ENCODE results near the gene COX6A1. TPM values are rescaled to one million over a fixed set of nuclear protein-coding genes. Genes with fewer than 3 reads are reported as not detected.

The COX6A1 gene
- total and polyA plus RNA-seq, 3 donors from 2014 or later: 485 to 563 (median 549) TPM

GRCh38 chr12:120394483-120395367, 43.2 kb upstream of the COX6A1 start:
- Histone ChIP-seq H3K27me3 (no peaks in the 10 kb centered on the region), H3K4me3 (no peak overlapping the region), H3K9me3 (no peaks in the 10 kb centered on the region), H3K4me1 (no peaks in the 10 kb centered on the region), H3K36me3 (ENCODE audit: low read depth, missing control alignments) (no peaks in the 10 kb centered on the region), H3K27ac (no peak overlapping the region)
- intact Hi-C loops (cut with DNase I; ENCODE audit: low total_unique reads): no loop called here
- 32 to 46% methylated on average over 17 to 18 of the region's 18 CpGs for WGBS, 2 donors
- TF ChIP-seq POLR2A (IDR thresholded peaks at IDR 0.05) (no peak), CTCF (IDR thresholded peaks at IDR 0.05) (no peak)
- DNase-seq: no peak

- no peaks in the 10 kb centered on the region for H3K27me3 ChIP-seq
- H3K36me3 ChIP-seq (ENCODE audit: low read depth, missing control alignments): no peaks in the 10 kb centered on the region
- 25 to 43% methylated on average over 13 to 32 of the region's 33 CpGs for WGBS, 2 donors
- H3K9me3 ChIP-seq: no peaks in the 10 kb centered on the region
- intact Hi-C loops (cut with DNase I; ENCODE audit: low total_unique reads): no loop called here
- peak overlapping the region in 1 of 2 donors; percentile 47 for H3K4me3 ChIP-seq
- TF ChIP-seq POLR2A (IDR thresholded peaks at IDR 0.05) (no peak), CTCF (IDR thresholded peaks at IDR 0.05) (no peak)
- H3K27ac ChIP-seq: no peak overlapping the region
- DNase-seq: no peak
- H3K4me1 ChIP-seq: no peaks in the 10 kb centered on the region
Measured at GRCh38 chr12:120397824-120398540, 39.9 kb upstream of the COX6A1 start.

- Histone ChIP-seq H3K27me3 (no peaks in the 10 kb centered on the region), H3K27ac (no peak overlapping the region), H3K4me1 (no peaks in the 10 kb centered on the region), H3K36me3 (ENCODE audit: low read depth, missing control alignments) (no peaks in the 10 kb centered on the region), H3K4me3 (no peak overlapping the region), H3K9me3 (no peaks in the 10 kb centered on the region)
- no peak for TF ChIP-seq POLR2A (IDR thresholded peaks at IDR 0.05)
- TF ChIP-seq CTCF (IDR thresholded peaks at IDR 0.05): no peak
- DNase-seq: no peak
- WGBS, 2 donors: 76 to 82% methylated on average over 5 of the region's 5 CpGs
- intact Hi-C loops (cut with DNase I; ENCODE audit: low total_unique reads): no loop called here
Measured at GRCh38 chr12:120399531-120399930, 38.4 kb upstream of the COX6A1 start.

GRCh38 chr12:120402217-120402616, 35.7 kb upstream of the COX6A1 start:
- no peaks in the 10 kb centered on the region for H3K9me3 ChIP-seq
- H3K27ac ChIP-seq: no peak overlapping the region
- 40 to 57% methylated on average over 8 to 13 of the region's 13 CpGs for WGBS, 2 donors
- H3K36me3 ChIP-seq (ENCODE audit: low read depth, missing control alignments): no peaks in the 10 kb centered on the region
- no peaks in the 10 kb centered on the region for H3K27me3 ChIP-seq
- no peak overlapping the region for H3K4me3 ChIP-seq
- no peak for DNase-seq
- no peaks in the 10 kb centered on the region for H3K4me1 ChIP-seq
- no peak for TF ChIP-seq POLR2A (IDR thresholded peaks at IDR 0.05)
- no peak for TF ChIP-seq CTCF (IDR thresholded peaks at IDR 0.05)
- intact Hi-C loops (cut with DNase I; ENCODE audit: low total_unique reads): no loop called here

Measured in testis (tissue), 3 donors.